HG03520 (cell line): ENCODE data around the gene MLF1.
A peak's percentile ranks its signal among the peaks of the same experiment; 100 is the strongest.
"Not testable (repeated sequence)": the region's sequence is repeated elsewhere in the genome, so short reads cannot be mapped to it uniquely, and the experiment has no call there.

Experiments
- ATAC-seq: cut with Tn5 transposase; IDR thresholded peaks from one replicate; pipeline ENCODE4 v1.9.1; 2021; ENCODE audit warnings: mild to moderate bottlenecking, moderate library complexity; ENCODE audit not compliant: unreplicated experiment

The MLF1 gene, protein sequence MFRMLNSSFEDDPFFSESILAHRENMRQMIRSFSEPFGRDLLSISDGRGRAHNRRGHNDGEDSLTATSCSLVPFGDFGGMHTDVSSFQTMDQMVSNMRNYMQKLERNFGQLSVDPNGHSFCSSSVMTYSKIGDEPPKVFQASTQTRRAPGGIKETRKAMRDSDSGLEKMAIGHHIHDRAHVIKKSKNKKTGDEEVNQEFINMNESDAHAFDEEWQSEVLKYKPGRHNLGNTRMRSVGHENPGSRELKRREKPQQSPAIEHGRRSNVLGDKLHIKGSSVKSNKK

DNA sequence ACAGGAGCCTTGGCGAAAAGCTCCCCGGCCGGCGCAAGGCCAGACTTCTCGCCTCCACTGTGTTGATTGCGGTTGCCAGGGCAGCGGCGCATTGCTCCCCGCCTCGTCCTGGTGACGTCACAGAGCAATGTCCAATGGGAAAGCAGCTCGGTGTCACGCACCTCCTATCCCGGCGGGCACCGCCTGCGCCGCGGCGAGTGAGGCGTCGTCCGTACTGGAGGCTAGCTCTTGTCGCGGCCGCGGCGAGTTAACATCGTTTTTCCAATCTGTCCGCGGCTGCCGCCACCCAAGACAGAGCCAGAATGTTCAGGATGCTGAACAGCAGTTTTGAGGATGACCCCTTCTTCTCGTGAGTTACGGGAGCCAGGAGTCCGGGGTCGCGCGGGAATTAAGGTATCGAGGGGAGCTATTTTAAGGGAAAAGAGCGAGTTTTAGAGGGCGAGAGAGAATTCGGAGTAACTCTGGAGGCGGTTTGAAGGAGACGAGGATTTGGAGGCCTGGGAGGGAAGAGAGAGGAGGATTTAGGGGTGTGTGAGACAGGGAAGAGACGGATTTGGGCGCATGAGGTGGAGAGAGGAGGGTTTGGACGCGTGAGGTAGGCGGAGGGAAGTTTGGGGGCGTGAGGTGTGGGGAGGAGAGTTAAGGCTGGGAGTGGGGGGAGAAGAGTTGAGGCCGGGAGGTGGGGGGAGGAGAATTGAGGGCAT is at the start of gene MLF1:
Gene MLF1 (plus strand): TSS at position 196 of the 704 bp plus-strand sequence. CDS start 107 bp downstream, at position 303.
- ATAC-seq: peak; percentile 93

DNA sequence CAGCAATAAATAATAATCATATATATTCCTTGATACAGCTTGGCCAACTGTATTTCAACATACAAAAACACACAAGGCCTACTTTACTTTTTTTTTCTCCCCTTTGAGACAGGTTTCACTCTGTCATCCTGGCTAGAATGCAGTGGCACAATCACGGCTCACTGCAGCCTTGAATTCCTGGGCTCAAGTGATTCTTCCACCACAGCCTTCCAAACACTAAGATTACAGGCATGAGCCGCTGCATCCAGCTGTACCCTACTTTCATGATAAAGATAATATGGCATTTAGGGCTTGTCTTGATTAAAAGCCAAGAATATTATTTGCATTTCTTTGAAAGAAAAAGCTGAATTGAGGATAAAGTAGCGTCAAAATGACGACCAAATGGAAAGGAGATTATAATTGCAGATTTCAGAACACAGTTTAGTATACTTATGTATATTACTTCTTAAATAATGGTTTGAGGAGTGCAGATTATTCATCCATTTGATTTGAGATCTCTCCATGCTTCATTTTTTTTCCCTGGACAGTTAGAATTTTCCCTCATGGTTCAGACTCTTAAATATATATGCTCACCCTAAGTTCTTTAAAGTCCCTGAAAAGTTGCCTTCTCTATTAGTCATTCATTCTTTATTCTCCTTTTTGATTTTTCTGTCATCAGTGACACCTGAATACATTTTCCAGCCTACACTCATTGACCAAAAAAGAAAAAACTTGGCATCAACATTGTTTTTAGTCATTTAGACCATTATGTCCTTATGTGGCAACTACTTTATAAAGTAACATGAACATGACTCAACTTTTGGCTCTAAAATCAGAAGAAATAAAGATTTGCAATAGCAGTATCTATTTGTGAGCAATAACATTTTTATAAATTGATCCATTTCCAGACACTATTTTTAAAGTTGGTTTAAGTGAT is 48.5 kb upstream of the MLF1 start:
- ATAC-seq: no peak

DNA sequence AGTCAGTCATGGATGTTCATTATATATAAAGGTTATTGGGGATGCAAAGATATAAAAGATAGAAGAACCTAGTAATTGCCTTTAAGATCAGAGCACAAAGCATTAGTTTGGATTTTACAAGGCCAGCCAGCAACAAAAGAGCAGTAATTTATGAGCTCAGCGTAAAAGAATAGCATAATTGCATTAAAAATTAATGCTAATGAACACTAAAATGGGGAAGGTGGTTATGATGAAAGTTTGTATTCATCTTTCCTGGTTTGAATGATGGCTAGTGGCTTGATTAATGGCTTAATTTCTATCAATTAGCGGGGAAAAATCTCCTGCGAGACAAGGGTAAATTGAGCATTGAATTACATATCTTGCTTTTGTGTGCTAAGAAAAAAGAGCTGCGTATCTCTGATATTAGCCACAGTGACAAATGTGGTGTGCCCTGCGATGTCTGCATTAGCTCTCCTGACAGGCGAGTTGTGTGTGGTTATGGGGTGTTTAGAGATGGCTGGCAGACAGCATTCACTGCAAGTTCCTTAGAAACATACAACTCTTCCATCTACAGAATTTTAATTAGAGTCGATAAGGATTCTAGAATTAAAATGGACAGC is 42.8 kb upstream of the MLF1 start:
- ATAC-seq: no peak

DNA sequence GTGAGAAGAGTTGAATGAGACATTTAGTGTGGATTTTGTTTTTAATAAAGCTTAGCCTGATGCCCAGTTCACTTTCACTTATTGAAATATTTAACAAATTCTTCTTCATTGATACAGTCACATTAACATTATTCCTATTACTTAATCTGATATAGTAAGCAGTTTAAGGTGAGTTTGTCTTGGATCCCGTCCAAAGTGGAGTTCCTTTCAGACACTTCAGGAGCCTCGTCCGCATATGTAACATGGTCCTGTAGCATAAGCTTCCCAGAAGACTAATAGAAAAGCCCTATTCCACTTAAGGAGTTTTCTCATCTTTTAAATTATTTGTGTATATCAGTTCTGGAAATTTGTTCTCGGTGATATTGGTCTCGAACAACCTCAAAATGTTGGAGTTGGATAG is 39.7 kb upstream of the MLF1 start:
- no peak for ATAC-seq

DNA sequence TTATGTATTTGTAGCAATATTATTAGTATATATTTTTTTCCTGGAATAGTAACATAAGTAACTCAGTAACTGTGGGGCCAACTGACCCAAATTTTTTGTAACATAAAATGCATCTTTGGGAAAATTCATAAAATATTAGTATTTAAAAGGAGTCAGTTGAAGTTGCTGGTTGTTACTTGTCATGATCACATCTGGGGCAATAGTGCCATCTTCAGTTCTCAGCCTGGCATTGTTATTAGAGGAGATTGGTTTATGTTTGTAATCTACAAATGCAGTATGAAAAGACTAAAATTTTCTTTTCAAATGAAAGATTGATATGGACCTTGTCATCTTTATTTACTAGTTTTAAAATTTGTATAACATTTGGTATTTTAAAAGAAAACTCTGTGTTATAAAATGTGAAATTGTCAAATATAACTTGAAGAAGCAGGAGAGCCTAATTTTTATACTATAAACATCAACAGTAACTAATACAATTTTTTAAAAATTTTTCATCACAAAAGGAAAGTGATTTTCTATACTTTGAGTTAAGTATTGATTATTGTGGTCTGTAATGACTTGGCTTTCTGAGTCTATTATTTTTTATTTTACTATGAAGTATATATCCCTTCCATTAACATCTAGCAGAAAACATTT is 38.8 kb upstream of the MLF1 start:
- ATAC-seq: no peak

DNA sequence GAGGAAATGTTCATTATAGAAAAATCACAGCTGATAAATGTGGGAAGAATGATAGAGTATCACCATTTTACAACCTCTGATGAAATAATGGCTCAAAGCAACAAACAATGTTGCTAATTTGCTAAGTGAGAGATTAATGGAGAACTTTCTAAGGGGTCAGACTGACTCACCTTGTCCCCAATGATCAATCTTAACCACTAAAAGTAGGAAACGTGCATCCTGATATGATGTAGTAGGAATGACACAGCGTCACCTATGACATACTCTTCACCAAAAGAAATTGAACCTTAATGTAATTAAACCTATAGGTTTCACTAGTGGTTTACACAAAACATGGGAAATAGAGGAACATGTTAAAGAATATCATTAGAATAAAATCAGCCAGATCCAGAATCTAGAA is 35.1 kb upstream of the MLF1 start:
- no peak for ATAC-seq

DNA sequence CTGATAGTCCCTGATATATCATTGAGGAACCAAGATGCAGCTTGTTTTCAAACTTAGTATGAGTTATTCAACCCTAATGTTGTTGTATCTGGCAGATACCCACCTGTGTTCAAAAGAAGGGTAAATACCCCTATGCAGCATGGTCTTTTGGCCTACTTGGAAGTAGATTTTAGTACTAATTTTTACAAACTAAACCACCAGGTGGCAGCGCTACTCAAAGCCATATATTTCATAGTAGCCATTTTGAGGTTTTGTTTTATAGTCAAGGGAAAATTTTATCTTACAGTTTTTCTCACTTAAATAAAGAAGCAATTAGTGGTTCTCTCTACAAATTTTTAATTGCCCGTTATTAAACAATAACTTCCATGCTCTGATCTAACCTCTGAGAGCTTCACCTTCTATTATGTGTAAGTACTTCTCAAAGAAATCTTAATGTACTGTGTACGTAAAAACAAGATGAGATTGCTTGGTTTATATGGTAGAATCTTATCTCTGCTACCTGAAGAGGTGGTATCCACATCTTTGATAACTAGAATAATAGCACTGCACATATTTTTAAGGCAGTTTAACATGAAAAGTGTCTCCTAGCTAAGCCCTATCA is 31.5 kb upstream of the MLF1 start:
- peak; percentile 76 for ATAC-seq

DNA sequence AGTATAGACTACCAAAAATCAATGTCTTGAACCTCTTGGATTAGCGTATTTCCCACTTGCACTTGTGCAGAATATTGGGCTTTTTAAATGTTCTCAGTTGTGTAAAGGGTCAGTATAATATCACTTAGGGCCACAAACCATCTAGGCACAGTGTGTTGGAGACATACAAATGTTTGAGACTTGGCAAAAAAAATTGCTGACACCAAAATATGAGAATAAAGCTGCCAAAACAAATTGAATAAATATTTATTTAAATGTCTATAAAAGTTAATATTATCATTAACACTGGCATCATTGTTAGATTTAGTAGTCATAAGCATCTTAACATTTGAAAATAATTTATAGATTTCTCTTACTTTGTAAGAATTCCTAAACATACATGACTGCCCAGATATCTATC is 30.9 kb upstream of the MLF1 start:
- no peak for ATAC-seq

DNA sequence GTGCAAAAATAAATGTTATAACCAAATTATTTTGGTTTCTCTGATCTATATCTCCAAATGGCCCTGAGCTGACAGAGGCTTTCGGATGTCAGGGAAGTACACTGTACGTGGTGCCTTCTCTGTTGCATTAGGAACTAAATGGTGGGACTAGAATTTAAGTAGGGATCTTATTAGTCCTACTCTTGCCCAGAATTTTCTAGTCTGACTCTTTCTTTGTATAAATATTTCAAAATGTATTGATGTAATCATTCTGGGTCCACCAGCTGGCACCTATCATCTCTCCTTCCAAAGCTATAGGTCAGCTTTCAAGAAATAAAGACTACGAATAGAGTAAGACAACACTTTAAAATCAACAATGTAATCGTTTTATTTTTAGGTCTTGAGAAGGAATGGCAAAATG is 22.3 kb upstream of the MLF1 start:
- ATAC-seq: no peak

DNA sequence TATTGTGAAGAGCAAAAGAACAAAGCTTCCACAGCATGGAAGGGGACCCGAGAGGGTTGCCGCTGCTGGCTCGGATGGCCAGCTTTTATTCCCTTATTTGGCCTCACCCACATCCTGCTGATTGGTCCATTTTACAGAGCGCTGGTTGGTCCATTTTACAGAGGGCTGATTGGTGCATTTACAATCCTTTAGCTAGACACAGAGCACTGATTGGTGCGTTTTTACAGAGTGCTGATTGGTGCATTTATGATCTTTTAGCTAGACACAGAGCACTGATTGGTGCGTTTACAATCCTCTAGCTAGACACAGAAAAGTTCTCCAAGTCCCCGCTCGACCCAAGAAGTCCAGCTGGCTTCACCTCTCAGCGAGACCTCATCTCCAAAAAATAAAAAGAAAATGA is 21.1 kb upstream of the MLF1 start:
- not testable (repeated sequence) for ATAC-seq

DNA sequence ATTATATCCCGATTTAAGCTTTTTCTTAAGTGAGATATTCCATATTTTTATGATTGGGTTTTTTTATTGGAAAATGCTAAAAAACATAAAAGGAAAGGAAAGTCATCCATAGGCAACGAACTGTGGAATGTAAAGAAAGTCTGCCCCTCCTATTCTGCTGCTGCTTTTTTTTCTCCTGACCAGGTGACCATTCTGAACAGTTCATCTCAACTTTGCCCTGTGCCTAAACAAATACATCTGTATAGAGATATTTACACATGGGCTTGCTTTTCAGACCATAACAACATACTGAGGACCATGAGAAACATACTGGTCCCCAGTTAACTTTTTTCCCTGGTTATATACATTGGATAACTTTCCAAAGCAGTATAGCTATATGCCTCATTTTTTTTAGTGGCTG is 18.9 kb upstream of the MLF1 start:
- ATAC-seq: no peak

DNA sequence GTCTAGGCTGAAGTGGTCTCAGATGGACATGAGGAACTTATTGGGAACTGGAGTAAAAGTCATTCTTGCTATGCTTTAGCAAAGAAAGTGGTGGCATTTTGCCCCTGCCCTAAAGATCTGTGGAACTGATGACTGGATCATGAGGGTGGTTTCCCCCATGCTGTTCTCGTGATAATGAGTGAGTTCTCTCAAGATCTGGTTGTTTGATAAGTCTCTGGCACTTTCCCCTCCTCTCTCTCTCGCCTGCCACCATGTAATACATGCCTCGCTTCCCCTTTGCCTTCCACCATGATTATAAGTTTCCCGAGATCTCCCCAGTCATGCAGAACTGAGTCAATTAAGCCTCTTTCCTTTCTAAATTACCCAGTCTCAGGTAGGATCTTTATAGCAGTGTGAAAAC is 11.5 kb upstream of the MLF1 start:
- no peak for ATAC-seq

DNA sequence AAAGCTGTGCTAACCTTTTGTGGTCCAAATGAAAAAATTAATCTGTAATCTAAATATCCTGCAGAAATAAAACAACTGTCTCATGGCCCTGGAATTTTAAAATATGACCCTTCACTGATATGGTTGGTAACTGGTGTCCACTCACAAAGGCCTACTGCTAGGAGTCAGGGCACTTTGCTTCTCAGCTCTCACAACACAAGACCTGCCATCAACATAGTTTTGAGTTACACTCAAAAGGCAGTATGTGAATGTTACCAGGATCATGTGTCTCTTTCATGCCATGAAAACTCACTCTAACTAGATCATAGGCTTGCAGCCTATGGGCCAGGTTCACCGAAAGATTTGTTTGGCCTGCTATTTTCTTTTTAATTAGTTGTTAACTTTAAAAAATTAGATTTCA is 10.0 kb upstream of the MLF1 start:
- ATAC-seq: no peak

DNA sequence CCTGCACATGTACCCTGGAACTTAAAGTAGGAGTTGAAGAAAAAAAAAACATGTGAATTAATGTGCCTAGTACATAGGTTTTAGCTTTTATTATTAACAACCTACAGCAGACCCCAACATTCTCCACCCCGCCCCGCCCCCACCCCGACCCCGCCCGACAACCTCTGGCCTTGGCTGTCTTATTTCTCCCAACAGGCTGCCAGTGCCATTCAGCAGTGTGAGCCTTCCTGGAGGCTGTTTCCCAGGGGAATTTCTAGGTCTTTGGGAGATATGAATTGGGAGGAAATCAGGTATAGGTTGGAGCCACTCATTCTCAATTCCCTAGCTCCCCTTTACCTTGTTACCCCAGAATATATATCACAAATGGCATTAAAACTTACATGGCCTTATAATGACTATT is 8.3 kb upstream of the MLF1 start:
- no peak for ATAC-seq

DNA sequence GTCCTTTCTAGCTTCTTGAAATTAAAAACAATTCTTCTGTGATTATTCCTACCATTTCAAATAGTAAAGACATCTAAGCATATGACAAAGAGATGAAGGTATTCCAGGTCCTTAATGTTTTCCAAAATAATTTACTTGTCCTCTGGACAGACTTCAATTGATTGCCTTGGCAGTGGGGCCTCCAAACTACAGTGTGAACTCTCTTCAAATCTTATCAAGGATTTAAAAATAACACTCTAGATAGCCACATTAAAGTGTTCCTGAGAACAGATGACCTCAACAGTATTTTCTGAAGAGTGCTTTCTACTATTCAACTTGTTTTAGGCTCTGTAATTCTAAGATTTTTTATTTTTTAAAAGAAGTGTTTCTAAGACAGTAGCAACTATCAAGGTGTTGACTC is 7.9 kb upstream of the MLF1 start:
- ATAC-seq: no peak

DNA sequence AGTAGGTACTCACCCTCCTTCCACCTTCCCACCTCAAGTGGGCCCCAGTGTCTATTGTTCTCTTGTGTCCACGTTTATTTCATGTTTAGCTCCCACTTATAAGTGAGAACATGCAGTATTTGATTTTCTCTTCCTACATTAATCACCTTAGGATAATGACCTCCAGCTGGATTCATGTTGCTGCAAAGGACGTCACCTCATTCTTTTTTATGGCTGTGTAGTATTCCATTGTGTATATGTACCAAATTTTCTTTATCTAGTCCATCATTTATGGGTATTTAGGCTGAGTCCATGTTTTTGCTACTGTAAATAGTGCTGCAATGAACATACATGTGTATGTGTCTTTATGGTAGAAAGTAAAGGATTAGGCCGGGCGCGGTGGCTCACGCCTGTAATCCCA is 5.9 kb upstream of the MLF1 start:
- no peak for ATAC-seq

DNA sequence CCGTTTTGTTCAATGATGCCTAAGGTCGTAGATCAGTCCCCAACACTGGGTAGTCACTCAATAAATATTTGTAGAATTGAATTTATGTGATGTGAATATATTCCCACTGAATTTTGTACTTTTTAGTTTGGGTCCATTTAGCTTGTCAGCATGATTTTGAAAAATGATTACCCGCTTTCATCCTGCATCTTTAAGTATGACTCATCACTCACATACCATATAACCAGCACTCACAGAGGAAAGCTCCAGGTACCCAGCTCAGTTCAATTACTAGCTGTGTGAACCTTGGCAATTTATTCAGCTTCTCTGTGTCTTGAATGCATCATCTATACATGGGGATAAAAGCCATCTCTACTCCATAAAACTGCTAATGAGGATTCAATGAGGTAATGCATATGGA is 2.2 kb upstream of the MLF1 start:
- ATAC-seq: no peak

DNA sequence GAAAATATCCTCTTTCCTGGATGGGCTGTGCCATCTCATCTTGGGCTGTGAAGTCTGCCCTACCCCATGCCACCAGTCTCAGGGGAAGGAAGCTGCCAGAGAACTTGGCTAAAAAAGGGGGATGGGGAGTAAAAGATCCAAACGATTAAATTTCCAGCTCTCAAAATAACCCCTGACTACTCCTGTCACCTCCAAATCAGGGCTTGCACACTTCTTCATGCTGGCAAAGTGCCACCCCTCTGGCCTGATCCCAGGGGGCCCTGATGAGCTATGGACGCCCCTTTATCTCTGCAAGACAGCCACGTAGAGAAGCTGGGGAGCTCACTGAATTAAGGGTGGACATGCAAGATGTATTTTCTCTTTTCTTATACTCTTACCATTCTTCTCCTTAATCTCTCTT is 1.2 kb upstream of the MLF1 start:
- no peak for ATAC-seq

DNA sequence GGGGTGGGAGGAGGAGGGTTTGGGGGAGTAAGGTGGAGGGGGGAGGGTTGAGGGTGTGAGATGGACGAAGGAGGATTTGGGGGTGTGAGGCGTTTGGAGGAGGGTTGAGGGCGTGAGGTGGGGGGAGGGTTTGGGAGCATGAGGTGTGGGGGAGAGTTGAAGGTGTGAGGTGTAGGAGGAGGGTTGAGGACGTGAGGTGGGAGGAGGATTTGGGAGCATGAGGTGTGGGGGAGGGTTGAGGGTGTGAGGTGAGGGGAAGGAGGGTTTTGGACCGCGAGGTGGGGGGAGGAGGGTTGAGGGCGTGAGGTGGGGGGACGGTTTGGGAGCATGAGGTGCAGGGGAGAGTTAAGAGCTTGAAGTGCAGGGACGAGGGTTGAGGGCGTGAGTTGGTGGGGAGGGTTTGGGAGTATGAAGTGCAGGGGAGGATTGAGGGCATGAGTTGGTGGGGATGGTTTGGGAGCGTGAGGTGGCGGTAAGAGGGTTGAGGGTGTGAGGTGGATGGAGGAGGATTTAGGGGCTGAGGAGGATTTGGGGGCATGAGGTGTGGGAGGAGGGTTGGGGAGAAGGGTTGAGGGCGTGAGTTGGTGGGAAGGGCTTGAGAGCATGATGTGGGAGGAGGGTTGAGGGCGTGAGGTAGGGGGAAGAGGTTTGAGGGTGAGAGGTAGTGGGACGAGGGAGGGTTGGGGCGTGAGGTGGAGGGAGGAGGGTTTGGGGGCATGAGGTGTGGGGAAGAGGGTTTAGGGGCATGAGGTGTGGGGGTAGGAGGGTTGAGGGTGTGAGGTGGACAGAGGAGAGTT is 1.2 kb downstream of the MLF1 start:
- ATAC-seq: no peak

DNA sequence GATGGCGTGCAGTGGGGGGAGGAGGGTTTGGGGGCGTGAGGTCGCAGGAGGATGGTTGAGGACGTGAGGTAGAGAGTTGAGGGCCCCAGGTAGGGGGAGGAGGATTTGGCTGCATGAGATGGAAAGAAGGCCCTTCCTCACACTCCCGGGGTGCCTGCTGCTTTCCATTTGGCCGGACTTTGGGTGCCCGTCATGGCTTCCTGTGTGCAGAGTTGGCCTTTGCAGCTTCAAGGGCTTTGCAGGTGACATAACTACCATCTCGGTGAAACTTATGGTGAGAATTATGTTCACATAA is 1.7 kb downstream of the MLF1 start:
- ATAC-seq: no peak
